ENCODE results near the gene PAK5.

DNA sequence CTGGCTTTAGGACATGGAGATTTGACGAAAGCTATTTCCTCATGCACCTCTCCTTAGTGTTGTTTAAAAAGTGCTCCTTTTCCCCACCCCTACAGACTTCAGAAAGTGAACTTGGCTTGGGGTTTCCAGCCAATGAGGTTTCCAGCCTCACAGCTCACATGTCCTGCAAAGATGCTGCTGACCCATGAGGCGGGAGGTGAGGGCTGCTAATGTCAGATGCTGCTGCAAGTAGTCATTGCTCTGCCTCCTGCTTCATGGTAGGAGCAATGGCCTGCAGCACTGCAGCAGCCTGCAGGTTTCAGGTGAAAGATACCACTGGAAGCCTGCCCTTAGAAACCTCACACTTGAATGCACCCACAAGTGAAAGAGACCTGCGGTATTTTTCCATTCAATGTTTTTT, 211.7 kb downstream of the PAK5 start:
- no peak for TF ChIP-seq POLR2A (IDR thresholded peaks at IDR 0.05)
- TF ChIP-seq, protein P1, sequence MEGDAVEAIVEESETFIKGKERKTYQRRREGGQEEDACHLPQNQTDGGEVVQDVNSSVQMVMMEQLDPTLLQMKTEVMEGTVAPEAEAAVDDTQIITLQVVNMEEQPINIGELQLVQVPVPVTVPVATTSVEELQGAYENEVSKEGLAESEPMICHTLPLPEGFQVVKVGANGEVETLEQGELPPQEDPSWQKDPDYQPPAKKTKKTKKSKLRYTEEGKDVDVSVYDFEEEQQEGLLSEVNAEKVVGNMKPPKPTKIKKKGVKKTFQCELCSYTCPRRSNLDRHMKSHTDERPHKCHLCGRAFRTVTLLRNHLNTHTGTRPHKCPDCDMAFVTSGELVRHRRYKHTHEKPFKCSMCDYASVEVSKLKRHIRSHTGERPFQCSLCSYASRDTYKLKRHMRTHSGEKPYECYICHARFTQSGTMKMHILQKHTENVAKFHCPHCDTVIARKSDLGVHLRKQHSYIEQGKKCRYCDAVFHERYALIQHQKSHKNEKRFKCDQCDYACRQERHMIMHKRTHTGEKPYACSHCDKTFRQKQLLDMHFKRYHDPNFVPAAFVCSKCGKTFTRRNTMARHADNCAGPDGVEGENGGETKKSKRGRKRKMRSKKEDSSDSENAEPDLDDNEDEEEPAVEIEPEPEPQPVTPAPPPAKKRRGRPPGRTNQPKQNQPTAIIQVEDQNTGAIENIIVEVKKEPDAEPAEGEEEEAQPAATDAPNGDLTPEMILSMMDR (IDR thresholded peaks at IDR 0.05), result no peak
- no peak for TF ChIP-seq POLR2AphosphoS5 (IDR thresholded peaks at IDR 0.05)
- no peak for TF ChIP-seq EP300 (IDR thresholded peaks at IDR 0.05; ENCODE audit: low read depth)
